Type B pancreatic cell (in vitro differentiated cells): ENCODE data around the gene MAP2K3. TPM values are rescaled to one million over a fixed set of nuclear protein-coding genes. Genes with fewer than 3 reads are reported as not detected.

Source experiments
- DNase-seq: peaks from one replicate; pipeline ENCODE4 v3.0.0; 2021; ENCODE audit warnings: mixed read lengths; ENCODE audit not compliant: unreplicated experiment; ENCODE audit errors: extremely low spot score
- H3K27ac Mint-ChIP-seq: 2 replicates; pipeline ENCODE4 v1.8.0; 2021; ENCODE audit warnings: mild to moderate bottlenecking, mixed read lengths
- H3K27me3 Mint-ChIP-seq: 2 replicates; pipeline ENCODE4 v1.8.0; 2021; ENCODE audit warnings: mixed read lengths
- H3K36me3 Mint-ChIP-seq: 2 replicates; pipeline ENCODE4 v1.8.0; 2021; ENCODE audit warnings: mixed read lengths
- H3K4me1 Mint-ChIP-seq: one replicate; pipeline ENCODE4 v1.8.0; 2021; ENCODE audit warnings: mixed read lengths; ENCODE audit not compliant: unreplicated experiment
- H3K4me3 Mint-ChIP-seq: 2 replicates; pipeline ENCODE4 v1.8.0; 2021; ENCODE audit warnings: mild to moderate bottlenecking, mixed read lengths
- H3K9me3 Mint-ChIP-seq: 2 replicates; pipeline ENCODE4 v1.8.0; 2021; ENCODE audit warnings: mixed read lengths
- total RNA-seq: library from RNA; stranded (reverse); gene quantifications from 2 replicates; pipeline ENCODE4 v1.2.1, GENCODE V29; 2021; ENCODE audit warnings: low replicate concordance
- TF ChIP-seq, protein P1 (sequence below): fragments of 200-600 bp; sonication (generic); conservative IDR thresholded peaks from 2 replicates; pipeline ENCODE4 v1.5.0; 2021; ENCODE audit warnings: antibody characterized with exemption, mild to moderate bottlenecking

The MAP2K3 gene
- total RNA-seq, 1 donor from 2014 or later: 23.6 TPM

DNA sequence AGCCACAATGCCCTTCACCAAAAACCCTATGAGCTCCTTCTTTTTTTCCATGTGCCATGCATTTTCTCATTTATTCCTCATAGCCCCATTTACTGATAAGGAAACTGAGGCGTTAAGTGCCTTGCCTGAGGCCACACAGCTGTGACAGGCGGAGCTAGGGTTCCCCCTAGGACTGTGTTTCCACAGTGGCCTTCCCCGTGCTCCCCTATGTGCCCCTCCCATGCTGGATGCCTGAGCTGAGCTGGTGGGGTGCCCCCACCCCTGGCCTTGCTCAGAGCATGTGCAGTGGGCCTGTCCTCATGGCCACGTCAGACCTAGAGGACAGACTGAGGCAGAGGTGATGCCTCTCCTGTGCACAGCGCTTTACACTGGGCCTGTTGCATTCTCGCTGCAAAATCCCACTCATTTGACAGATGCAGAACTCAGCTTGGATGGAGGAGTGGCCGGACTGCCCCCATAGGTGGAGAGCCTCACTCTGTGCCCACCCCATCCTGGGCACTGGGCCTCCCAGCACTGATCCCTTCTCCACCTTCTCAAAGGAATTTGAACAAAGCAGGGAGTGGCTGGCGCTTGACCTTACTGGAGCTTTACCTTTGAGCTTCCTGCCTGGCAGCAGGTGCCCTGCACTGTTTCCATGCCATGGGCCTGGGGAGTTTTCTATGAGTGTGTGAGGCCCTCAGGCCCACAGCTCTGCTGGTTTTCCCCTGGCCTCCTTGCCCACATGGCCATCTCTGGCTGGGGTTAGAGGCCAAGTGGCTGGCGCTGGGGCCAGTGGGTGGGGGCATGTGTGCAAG is 2.6 kb downstream of the MAP2K3 start:
- peaks cover 8% of the 10 kb centered on the region for H3K27me3 Mint-ChIP-seq
- TF ChIP-seq, protein P1, sequence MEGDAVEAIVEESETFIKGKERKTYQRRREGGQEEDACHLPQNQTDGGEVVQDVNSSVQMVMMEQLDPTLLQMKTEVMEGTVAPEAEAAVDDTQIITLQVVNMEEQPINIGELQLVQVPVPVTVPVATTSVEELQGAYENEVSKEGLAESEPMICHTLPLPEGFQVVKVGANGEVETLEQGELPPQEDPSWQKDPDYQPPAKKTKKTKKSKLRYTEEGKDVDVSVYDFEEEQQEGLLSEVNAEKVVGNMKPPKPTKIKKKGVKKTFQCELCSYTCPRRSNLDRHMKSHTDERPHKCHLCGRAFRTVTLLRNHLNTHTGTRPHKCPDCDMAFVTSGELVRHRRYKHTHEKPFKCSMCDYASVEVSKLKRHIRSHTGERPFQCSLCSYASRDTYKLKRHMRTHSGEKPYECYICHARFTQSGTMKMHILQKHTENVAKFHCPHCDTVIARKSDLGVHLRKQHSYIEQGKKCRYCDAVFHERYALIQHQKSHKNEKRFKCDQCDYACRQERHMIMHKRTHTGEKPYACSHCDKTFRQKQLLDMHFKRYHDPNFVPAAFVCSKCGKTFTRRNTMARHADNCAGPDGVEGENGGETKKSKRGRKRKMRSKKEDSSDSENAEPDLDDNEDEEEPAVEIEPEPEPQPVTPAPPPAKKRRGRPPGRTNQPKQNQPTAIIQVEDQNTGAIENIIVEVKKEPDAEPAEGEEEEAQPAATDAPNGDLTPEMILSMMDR: no peak
- peaks cover 13% of the 10 kb centered on the region for H3K4me1 Mint-ChIP-seq
- no peak for DNase-seq
- H3K9me3 Mint-ChIP-seq: no peaks in the 10 kb centered on the region
- peak overlapping the region; percentile 90 for H3K4me3 Mint-ChIP-seq
- H3K27ac Mint-ChIP-seq: peak overlapping the region; percentile 88
- no peaks in the 10 kb centered on the region for H3K36me3 Mint-ChIP-seq

DNA sequence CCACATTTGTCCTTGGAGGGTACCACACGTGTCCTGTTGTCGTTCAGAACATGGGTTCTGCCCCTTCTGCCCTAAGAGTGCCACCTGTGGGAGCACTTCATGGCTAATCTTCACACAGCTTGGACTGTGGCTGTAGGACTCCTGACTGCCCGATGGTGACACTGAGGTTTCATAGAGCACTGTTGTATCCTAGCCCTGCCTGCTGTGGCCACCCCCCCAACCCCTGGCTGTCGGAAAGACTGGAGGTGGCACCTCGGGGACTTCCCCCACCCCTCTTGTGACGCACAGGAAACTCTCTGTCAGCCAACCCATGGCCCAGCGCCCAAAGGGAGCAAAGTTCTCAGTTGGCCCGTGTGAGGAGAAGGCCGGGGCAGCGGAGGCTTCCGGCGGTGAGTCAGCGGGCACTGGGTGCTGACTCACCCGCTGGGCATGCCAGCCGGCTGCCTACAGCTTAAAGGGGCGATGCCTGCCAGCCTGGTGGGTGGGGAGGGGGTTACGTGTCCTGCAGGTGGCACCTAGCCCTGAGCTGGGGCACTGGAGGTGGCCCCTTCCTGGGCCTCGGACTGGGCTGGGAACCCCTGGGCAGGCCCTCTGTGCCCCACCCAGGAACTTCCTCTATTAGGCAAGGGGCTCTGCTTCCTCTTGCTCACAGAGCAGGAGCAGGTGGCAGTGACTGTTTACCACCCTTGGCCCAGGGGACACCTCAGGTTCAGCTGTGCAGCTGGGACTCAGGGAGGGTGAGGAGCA is 3.4 kb downstream of the MAP2K3 start:
- Mint-ChIP-seq H3K9me3 (no peaks in the 10 kb centered on the region), H3K27ac (no peak overlapping the region), H3K4me1 (peaks cover 13% of the 10 kb centered on the region), H3K36me3 (no peaks in the 10 kb centered on the region), H3K4me3 (no peak overlapping the region), H3K27me3 (peaks cover under 1% of the 10 kb centered on the region)
- TF ChIP-seq, protein P1: no peak
- DNase-seq: no peak

DNA sequence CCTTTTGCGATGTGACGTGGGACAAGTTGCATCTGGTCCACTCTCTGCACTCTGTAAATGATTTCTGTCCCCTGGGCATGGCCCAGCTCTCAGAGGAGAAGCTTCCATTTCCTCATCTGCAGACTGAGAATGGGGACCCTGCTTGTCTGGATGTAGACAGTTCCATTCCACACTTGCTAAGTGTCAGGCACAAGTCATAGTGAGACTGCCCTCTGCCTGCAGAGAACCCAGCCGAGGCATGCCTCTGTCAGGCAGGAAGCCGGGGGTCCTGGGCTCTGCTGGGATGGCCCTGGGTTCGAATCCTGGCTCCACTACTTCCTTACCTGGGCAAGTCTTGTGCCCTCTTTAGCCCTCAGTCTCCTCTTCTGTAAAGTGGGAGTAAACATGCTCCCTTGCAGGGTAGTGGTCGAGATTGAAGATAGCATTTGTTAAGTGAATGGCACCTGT is 4.1 kb downstream of the MAP2K3 start:
- Mint-ChIP-seq H3K9me3 (no peaks in the 10 kb centered on the region), H3K27ac (peak overlapping the region; percentile 6), H3K36me3 (no peaks in the 10 kb centered on the region), H3K4me1 (peaks cover 13% of the 10 kb centered on the region), H3K4me3 (no peak overlapping the region), H3K27me3 (no peaks in the 10 kb centered on the region)
- no peak for DNase-seq
- TF ChIP-seq, protein P1: no peak

DNA sequence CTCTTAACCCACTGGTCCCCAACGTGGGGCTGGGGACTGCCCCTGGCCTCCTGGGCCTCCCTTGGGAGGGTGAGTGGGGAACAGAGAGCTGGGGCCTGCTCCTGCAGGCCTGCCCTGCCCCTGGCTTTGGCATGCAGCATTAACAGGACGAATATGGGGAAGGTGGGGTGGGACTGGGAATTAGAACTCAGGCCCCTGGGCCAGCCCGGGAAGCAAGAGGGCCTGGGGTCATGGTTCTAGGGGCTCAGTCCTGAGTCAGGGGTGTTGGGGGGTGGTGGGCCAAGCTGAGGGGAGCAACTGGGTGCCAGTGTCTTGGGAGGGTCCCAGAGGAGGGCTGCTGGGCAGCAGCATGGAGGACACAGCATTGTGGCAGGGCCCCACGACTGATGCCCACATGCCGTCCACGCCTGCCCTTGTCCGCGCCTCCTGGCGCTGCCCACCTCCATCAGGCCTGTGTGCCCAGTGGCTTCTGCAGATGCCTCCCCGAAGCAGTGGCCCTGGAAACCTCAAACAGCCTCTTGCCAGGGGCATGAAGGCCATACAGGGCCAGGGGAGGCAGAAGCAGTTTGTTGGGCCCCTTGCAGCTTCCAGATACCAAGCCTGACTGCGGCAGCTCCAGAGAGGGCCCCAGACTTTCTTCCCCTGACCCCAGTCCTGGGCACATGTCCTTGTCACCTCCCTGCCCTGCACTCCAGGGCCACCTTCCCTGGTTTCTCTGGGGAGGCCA is 4.8 kb downstream of the MAP2K3 start:
- H3K9me3 Mint-ChIP-seq: no peaks in the 10 kb centered on the region
- TF ChIP-seq, protein P1: no peak
- peaks cover 13% of the 10 kb centered on the region for H3K4me1 Mint-ChIP-seq
- no peak for DNase-seq
- no peaks in the 10 kb centered on the region for H3K27me3 Mint-ChIP-seq
- H3K27ac Mint-ChIP-seq: no peak overlapping the region
- H3K4me3 Mint-ChIP-seq: no peak overlapping the region
- H3K36me3 Mint-ChIP-seq: no peaks in the 10 kb centered on the region

DNA sequence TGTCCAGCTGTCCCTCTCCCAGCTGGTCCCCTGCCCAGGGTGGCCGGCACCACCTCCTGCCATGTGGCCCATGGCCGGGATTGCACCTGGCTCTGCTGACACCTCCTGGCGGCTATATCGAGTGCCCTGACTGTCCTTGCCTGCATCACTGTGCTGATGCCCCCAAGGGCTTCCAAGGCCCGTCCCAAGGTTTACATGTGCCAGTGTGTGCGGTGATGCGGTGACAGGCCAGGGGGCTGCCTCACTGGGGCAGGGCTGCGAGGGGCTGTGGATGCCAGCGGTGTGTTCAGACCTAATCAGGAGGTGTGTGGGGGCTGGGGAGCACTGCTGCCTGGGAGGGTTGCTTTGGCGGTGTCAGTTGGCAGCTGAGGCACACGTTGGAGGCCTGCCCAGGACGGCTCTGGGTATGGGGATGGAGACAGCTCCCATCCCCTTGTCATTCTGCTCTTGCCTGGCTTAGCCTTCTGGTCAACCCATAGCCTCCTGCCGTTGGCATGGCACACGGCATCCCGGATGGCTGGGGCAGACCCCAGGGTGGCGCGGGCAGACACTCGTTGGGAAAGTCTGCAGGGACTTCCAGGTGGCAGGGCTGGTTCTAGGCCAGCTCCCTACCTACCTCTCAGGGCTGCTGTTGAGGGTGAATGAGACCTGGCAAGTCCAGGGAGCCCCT is 5.5 kb downstream of the MAP2K3 start:
- Mint-ChIP-seq H3K4me3 (no peak overlapping the region), H3K36me3 (no peaks in the 10 kb centered on the region), H3K27me3 (no peaks in the 10 kb centered on the region), H3K4me1 (peaks cover 13% of the 10 kb centered on the region), H3K27ac (no peak overlapping the region), H3K9me3 (no peaks in the 10 kb centered on the region)
- no peak for DNase-seq
- TF ChIP-seq, protein P1: no peak
